GM18951 (cell line): ENCODE results near the gene PAK4.

ENCODE experiments used
- POLR2A ChIP-seq: IDR thresholded peaks from 4 replicates; pipeline ENCODE4 v1.6.1; 2011; ENCODE audit warnings: mild to moderate bottlenecking; ENCODE audit not compliant: insufficient read length, insufficient read depth; ENCODE audit errors: extremely low read depth
- in situ Hi-C: fragments of 300-500 bp; cut with MboI; formaldehyde crosslinking; loops from one replicate; pipeline ENCODE4 v1.12.0; 2022; ENCODE audit warnings: low sequenced_read_pairs, mixed read lengths, inconsistent platforms; ENCODE audit not compliant: unreplicated experiment

Gene PAK4

DNA sequence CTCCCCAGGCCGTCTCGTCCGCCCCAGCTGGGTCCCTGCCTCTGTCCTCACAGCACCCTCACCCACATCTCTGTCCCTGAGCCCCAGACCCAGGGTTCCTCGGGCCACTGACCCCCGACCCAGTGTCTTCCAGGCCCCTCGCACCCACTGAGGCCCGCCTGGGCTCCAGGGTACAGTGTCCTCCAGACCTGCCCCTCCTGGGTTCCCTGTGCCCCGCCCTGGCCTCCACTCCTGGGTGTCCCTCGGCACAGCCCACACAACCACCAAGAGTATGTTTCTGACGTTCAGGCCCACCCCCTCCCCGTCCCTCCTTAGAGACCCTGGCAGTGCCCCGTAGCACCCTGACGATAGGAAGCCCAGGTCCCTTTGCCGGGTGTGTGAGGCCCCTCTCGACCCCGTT is 48.6 kb downstream of the PAK4 start:
- TF ChIP-seq POLR2A, result no peak
- in situ Hi-C loops, result no loop called here

DNA sequence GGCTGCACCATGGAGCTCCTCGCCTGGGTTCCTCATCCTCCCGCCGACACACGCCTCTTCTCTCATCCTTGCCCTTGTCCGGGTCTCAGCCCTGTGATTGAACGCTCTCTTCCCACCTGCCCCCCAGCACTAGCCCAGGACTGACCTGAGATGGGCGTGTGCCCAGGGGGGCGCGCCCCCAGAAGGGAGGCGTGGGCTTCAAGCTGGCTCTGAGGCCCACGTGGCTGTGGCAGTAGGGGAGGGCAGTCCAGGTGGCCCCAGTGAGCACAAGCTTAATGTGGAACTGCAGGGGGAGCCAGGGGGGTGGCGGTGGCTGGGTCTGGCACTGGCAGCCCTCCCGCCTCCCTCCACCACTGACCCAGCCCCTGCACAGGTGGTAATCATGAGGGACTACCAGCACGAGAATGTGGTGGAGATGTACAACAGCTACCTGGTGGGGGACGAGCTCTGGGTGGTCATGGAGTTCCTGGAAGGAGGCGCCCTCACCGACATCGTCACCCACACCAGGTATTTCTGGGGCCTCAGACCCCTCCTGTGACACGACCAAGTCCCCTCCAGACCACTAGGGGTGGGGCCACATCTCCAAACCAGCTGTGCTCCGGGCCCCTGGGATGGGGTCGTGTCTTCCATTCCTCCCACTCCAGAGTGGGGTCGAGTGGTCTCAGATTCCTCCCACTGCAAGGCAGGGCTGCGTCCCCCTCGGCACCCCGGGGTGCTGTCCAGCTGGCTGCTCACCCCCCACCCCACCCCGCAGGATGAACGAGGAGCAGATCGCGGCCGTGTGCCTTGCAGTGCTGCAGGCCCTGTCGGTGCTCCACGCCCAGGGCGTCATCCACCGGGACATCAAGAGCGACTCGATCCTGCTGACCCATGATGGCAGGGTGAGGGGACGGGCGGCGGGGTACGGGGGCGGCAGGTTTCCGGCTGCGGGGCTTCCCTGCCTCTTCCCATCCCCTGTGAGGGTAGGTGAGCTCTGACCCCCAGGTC is 49.3 kb downstream of the PAK4 start:
- in situ Hi-C loops, result no loop called here
- TF ChIP-seq POLR2A, result no peak

- in situ Hi-C loops, result no loop called here
- TF ChIP-seq POLR2A, result no peak
Observed at GRCh38 chr19:39175564-39175963, 50.0 kb downstream of the PAK4 start.

DNA sequence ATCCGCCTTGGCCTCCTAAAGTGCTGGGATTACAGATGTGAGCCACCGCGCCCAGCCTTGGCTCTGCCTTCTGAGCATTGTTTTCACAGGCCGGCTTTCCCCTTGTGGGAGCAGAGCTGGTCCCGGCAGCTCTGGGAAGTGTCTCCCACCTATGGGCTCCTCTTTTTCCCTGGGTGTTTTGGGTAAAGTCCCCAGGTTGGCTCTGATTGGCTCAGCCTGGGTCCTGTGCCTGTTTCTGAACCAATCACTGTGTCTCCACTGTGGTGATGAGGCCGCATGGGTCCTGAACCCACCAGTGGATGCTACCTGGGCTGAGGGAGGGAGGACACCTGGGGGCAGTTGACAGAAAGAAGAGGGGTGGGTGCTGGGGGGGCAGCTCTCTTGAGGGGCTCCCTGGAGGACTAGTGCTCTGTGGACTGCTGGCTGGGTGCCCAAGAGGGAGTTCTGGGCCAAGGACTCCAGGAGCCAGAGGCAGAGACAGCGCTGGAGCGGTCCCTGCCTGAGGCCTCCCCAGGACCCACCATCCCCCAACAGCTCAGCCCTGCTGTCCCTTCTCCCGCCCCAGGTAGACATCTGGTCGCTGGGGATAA is 51.6 kb downstream of the PAK4 start:
- TF ChIP-seq POLR2A, result no peak
- in situ Hi-C loops, result no loop called here

DNA sequence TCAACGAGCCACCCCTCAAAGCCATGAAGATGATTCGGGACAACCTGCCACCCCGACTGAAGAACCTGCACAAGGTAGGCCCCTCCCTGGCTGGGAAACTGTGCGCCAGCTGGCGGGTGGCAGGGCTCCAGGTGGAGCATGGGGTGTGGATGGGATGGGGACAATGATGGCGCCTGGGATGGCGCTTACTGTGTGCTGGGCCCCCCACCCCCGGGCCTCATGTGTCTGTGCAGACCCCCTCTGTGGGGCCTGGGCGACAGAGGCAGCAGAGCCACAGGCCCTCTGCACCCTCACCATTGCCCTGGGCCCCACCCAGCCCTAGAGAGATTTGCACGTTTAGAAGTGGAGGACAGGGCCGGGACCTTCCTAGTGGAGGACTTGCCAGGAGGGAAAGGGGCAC is 52.1 kb downstream of the PAK4 start:
- no peak for TF ChIP-seq POLR2A
- in situ Hi-C loops, result no loop called here

GRCh38 chr19:39178296-39179006 is 52.9 kb downstream of the PAK4 start:
- TF ChIP-seq POLR2A, result no peak
- in situ Hi-C loops, result no loop called here

DNA sequence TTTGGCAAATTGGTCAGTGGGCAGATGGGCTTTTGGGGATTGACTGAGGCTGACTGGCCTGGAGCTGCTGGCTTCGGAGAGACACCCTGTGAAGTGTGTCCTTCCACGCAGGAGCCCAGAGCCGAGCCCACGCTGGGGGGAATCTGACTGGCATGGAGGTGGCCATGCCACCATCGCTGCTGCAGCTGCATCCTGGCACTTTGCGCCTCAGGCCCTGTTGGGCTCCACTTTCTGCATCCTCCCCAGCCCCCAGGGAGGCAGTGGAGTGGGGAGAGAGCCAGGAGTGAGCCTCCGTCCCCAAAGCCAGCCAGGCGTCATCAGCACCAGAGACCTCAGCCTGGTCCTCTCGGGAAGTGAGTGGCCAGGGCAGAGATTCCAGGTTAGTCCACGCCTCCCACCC is 54.2 kb downstream of the PAK4 start:
- no peak for TF ChIP-seq POLR2A
- in situ Hi-C loops, result no loop called here

GRCh38 chr19:39180749-39181148 is 55.2 kb downstream of the PAK4 start:
- TF ChIP-seq POLR2A, result no peak
- in situ Hi-C loops, result no loop called here

- TF ChIP-seq POLR2A, result peak; percentile 18
- in situ Hi-C loops, result no loop called here
Observed at GRCh38 chr19:39181500-39182173, 56.1 kb downstream of the PAK4 start.

- in situ Hi-C loops, result no loop called here
- no peak for TF ChIP-seq POLR2A
Observed at GRCh38 chr19:39182174-39182505, 56.6 kb downstream of the PAK4 start.

- in situ Hi-C loops, result no loop called here
Observed at GRCh38 chr19:39183104-39183503, 57.5 kb downstream of the PAK4 start.

DNA sequence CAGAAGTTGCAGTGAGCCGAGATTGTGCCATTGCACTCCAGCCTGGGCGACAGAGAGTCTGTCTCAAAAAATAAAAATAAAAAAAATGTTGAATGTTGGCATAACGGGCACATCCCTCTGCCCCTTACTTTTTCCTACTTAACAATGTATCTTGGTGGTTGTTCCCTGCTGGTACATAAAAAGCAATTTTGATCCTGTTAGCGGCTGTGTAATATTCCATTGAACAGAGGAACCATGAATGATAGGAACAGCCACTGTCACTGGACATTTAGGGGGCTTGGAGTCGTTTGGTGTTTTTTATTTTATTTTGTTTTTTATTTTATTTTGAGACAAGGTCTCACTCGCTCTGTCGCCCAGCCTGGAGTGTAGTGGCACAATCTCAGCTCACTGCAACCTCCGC is 60.8 kb downstream of the PAK4 start:
- in situ Hi-C loops, result no loop called here
- TF ChIP-seq POLR2A, result no peak

More at GRCh38 chr19:39183104-39183503, 57.5 kb downstream of the PAK4 start:
- TF ChIP-seq POLR2A, result no peak

GRCh38 chr19:39187552-39187943 is 62.0 kb downstream of the PAK4 start:
- in situ Hi-C loops, result no loop called here
- no peak for TF ChIP-seq POLR2A
